Activated CD8-positive, alpha-beta memory T cell treated with anti-CD3 and anti-CD28 coated beads for 36 hours (primary cell): ENCODE results near the gene CHRNG. TPM values are rescaled to one million over a fixed set of nuclear protein-coding genes. Genes with fewer than 3 reads are reported as not detected.
"Not testable (repeated sequence)": the region's sequence is repeated elsewhere in the genome, so short reads cannot be mapped to it uniquely, and the experiment has no call there.

ENCODE experiments used
- CTCF ChIA-PET: fragments of 350-600 bp; sonication (Branson Sonifier 250); formaldehyde crosslinking; loops from one replicate; lab custom pipeline; 2021; ENCODE audit warnings: antibody characterized with exemption; lab: Charles Lee
- POLR2A ChIA-PET: fragments of 350-600 bp; sonication (Branson Sonifier 250); formaldehyde crosslinking; loops from one replicate; lab custom pipeline; 2021; ENCODE audit warnings: antibody characterized with exemption; lab: Charles Lee
- total RNA-seq, 2 experiments: library from RNA; stranded (reverse); gene quantifications; one replicate each; pipeline ENCODE4 v1.2.3, GENCODE V29; 2021

Gene CHRNG
- total RNA-seq, 2 experiments from 2014 or later, result not detected

- POLR2A ChIA-PET, result no interaction called here
- CTCF ChIA-PET, result interaction anchor here (1.4 kb wide), 1 partner anchor 78 kb away, joined by 3 read pairs; no protein-coding TSS in a partner anchor
Observed at GRCh38 chr2:232524771-232525170, 14.7 kb upstream of the CHRNG start.

DNA sequence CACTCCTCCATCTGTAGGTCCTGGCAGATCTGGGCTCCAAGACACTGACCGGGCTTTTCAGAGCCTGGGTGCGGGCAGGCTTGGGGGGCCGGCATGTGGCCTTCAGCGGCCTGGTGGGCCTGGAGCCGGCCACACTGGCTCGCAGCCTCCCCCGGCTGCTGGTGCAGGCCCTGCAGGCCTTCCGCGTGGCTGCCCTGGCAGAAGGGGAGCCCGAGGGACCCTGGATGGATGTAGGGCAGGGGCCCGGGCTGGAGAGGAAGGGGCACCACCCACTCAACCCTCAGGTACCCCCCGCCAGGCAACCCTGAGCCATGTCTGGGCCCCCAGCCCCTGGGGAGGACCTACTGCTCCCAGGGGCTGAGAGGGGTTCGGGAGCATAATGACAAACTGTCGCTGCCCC lies 14.3 kb upstream of the CHRNG start:
- CTCF ChIA-PET, result no interaction called here
- POLR2A ChIA-PET, result no interaction called here

DNA sequence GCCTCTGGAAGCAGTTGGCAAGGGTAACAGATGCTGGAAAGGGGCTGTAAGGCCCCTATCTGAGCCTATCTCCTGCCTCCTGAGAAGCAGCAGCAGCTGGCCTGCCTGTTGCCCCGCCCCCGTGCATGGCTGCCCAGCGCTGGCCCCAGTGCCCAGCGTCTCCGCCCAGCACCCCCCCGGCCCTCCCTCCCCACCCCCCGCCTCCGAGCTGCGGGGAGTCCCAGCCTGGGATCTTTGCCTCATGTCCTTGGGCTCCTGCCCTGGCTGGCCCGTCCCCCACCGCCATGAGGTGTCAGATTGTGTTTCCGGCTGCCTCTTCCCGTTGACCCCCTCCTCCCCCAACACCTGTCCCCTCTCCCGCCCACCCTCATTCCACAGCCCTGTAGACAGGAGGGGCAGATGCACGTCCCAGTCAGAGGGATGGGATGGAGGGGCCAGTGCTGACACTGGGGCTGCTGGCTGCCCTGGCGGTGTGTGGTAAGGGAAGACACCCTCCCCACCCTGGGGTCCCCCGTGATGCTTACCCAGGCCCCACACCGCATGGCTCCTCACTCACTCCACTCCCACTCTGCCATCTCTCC lies 13.6 kb upstream of the CHRNG start, which contains the start of gene CHRND:
TSS of gene CHRND (plus strand) at position 370 of the 581 bp plus-strand sequence. CDS start at position 426, 56 bp downstream.
- POLR2A ChIA-PET, result no interaction called here
- CTCF ChIA-PET, result interaction anchor here (0.6 kb wide), 1 partner anchor 25 kb away, joined by 3 read pairs; the partner anchor contains the start of gene EIF4E2

GRCh38 chr2:232526372-232526941 lies 13.0 kb upstream of the CHRNG start:
- ChIA-PET POLR2A (no interaction called here), CTCF (interaction anchor here (0.6 kb wide), 2 partner anchors 18 to 24 kb away, joined by 3 to 4 read pairs; partner anchors contain the start of gene EIF4E2)

DNA sequence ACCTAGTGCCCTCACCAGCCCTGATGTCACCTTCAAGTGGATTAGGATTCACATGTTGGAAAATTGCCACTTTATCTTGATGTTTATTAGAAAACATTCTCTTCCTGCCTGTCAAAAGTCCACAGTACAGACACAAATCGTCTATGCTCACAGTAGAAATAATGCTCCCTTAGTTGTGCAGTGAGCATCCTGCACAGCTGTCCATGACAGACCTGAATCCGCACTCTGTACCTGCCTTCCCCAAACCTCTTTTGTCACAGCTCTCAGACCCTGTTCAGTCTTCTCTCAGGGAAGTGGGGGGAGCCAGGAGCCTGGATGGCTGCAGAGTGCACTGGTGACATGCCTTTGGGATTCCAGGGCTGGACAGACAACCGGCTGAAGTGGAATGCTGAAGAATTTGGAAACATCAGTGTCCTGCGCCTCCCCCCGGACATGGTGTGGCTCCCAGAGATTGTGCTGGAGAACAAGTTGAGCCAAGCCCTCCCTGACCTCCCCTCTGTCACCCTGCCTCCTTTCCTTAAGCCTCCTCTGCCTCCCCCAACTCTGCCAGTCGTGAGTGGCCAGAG lies 11.5 kb upstream of the CHRNG start:
- POLR2A ChIA-PET, result no interaction called here
- CTCF ChIA-PET, result no interaction called here

- POLR2A ChIA-PET, result no interaction called here
- CTCF ChIA-PET, result no interaction called here
Observed at GRCh38 chr2:232528746-232529460, 10.6 kb upstream of the CHRNG start.

DNA sequence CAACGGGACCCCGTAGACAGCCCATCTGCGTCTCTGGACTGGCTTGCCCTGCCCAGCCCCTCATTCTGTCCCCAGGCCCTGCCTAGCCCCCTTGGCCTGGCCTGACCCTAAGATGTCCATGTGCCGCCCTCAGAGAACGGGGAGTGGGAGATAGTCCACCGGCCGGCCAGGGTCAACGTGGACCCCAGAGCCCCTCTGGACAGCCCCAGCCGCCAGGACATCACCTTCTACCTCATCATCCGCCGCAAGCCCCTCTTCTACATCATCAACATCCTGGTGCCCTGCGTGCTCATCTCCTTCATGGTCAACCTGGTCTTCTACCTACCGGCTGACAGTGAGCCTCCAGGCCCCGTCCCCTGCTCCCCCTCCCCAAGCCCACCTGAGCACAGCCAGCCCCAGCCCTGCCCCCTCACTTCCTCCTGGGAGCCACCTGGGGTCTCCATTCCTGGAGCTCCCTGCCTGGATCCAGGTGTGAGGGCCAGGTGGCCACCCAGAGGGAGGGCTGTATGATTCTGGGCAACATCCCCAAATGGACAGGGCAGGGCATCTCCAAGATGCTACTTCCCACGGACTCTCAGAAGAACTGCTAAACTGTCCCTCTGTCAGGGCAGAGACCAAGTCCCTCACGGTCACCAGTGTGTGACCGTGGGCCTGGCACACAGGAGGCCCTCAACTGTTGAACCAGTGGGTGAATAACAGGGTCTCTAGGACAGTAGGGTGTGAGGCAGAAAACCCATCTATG lies 9.5 kb upstream of the CHRNG start:
- CTCF ChIA-PET, result no interaction called here

DNA sequence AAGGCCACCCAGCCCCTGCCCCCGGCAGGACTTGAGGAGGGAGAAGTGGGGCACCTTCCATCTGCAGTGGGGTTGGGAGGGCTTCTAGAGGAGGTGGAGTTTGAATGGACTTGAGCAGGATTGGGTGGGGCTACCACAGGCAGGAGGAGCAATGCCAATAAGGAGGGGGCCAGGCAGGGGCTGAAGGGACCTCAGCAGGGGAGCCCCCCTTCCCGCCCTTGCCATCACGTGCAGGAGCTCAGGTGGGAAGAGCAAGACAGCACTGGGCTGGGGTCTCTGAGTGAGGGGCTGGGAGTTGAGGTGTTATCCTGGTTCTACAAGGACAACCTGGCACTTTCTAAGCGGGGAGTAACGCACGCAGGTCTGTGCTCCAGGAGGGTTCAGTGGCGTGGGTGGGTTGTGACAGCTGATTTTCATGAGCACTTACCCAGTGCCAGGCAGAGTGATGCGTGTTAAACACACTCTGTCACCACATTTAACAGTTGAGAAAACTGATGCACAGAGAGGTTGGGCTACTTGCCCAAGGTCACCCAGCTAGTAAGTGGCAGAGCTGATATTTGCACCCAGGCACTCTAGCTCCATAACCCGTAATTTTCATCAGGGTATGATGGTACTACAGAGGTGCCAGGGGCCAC lies 8.7 kb upstream of the CHRNG start:
- ChIA-PET CTCF (no interaction called here), POLR2A (no interaction called here)

More for the DNA sequence above, 9.5 kb upstream of the CHRNG start:
- POLR2A ChIA-PET, result no interaction called here

GRCh38 chr2:232532419-232532818 lies 7.1 kb upstream of the CHRNG start:
- POLR2A ChIA-PET, result no interaction called here

GRCh38 chr2:232532821-232533220 lies 6.7 kb upstream of the CHRNG start:
- CTCF ChIA-PET, result interaction anchor here (0.6 kb wide), 1 partner anchor 735 kb away, joined by 3 read pairs; no protein-coding TSS in a partner anchor
- POLR2A ChIA-PET, result not testable (repeated sequence)

More at GRCh38 chr2:232532419-232532818, 7.1 kb upstream of the CHRNG start:
- CTCF ChIA-PET, result interaction anchor here (0.9 kb wide), 1 partner anchor 11 kb away, joined by 4 read pairs; no protein-coding TSS in a partner anchor

DNA sequence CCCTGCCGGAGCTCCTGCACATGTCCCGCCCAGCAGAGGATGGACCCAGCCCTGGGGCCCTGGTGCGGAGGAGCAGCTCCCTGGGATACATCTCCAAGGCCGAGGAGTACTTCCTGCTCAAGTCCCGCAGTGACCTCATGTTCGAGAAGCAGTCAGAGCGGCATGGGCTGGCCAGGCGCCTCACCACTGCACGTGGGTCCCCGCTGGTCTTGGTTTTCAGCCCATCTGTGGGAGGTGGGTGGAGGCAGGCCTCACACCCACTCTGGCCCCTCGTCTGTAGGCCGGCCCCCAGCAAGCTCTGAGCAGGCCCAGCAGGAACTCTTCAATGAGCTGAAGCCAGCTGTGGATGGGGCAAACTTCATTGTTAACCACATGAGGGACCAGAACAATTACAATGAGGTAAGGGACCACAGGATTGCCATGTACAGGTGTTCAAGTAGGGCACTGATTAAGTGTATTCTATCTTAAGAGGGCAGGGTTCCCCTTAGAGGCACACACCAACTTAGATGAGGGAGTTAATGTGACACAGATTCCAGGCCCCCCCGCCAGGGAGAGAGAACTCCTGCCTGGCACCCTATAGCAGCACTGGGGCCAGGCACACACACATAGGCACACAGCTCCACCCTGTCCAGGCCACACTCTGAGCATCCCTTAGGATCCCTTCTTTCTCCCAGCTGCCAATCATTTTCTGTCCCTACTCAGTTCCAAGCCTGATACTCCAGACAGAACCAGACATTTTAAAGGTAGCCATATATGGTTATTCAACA lies 5.4 kb upstream of the CHRNG start:
- ChIA-PET POLR2A (no interaction called here), CTCF (interaction anchor here (0.5 kb wide), 1 partner anchor 782 kb away, joined by 4 read pairs; no protein-coding TSS in a partner anchor)

DNA sequence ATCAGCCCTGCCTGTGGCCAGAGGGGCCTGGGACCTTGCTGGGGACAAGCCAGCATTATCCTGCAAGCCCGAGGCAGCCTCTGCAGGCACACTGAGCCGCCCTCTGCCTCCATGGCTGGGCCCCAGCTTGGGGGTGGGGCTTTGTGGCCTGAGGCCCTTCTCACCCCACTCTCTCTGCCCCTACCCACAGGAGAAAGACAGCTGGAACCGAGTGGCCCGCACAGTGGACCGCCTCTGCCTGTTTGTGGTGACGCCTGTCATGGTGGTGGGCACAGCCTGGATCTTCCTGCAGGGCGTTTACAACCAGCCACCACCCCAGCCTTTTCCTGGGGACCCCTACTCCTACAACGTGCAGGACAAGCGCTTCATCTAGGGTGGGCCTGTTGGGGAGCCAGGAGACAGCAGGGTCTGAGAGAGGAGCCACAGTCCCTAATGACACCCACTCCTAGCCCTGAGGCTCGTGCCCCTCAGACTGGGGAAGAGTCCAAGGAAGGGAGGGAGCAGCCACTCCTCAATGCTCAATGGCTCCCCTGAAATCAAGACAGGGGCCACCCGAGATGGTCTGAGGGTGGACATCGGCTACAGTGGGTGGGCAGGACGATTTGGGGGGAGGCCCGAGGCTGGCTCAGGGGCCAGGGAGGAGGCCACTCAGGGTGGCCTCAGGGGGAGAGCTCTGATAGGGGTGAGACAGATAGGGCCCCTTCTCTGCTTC lies 4.4 kb upstream of the CHRNG start:
- ChIA-PET POLR2A (no interaction called here), CTCF (no interaction called here)

GRCh38 chr2:232535761-232536530 lies 3.5 kb upstream of the CHRNG start:
- CTCF ChIA-PET, result no interaction called here
- POLR2A ChIA-PET, result no interaction called here

GRCh38 chr2:232537079-232537478 lies 2.4 kb upstream of the CHRNG start:
- POLR2A ChIA-PET, result no interaction called here
- CTCF ChIA-PET, result interaction anchor here (0.5 kb wide), 1 partner anchor 21 kb away, joined by 3 read pairs; no protein-coding TSS in a partner anchor

GRCh38 chr2:232537499-232537898 lies 2.0 kb upstream of the CHRNG start:
- CTCF ChIA-PET, result interaction anchor here (0.5 kb wide), 1 partner anchor 21 kb away, joined by 3 read pairs; no protein-coding TSS in a partner anchor
- POLR2A ChIA-PET, result no interaction called here

DNA sequence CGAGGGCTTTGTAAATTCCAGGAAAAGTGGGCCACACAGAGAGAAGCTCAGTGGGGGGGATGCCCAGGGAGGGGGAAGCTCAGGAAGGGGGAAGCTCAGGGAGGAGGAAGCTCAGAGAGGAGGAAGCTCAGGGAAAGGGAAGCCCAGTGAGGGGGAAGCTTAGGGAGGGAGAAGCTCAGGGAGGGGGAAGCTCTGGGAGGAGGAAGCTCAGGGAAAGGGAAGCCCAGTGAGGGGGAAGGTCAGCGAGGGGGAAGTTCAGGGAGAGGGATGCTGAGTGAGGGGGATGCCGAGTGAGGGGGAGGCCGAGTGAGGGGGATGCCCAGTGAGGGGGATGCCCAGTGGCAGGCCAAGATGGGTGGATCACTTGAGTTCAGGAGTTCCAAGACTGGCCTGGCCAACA lies 821 bp upstream of the CHRNG start:
- CTCF ChIA-PET, result interaction anchor here (0.7 kb wide), 1 partner anchor 302 kb away, joined by 4 read pairs; no protein-coding TSS in a partner anchor
- POLR2A ChIA-PET, result no interaction called here
